ENCODE results near the gene HPN.
"Not testable (repeated sequence)": the region's sequence is repeated elsewhere in the genome, so short reads cannot be mapped to it uniquely, and the experiment has no call there.

HPN gene

DNA sequence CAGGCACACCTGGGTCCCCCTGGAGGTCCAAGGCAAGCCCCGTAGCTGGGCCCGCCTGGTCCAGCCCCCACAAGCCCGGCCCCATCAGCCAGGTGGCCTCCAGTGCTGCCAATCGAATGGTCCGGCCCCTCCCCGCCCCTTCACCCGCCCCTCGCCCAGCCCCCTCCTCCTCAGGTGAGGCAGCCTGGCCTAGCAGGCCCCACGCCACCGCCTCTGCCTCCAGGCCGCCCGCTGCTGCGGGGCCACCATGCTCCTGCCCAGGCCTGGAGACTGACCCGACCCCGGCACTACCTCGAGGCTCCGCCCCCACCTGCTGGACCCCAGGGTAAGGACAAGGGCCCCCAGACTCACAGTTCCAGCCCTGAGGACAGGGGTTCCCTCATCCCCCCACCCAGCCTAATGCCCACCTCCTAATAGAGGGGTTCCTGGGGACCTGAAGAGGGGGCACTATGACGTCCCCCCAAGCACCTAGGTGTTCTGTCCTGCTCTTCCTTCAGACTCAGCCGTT is at the start of gene HPN:
TSS of gene HPN (plus strand) at position 174 of the 508 bp plus-strand sequence. CDS start 786 bp downstream, outside the sequence.
- DNase-seq (no peak), ATAC-seq (ENCODE audit: insufficient read depth, low read depth) (no peak)
- H3K4me1 ChIP-seq (ENCODE audit: insufficient read depth, low read length): no peaks in the 10 kb centered on the region
- H4K20me1 ChIP-seq (ENCODE audit: insufficient read depth, low read length): no peaks in the 10 kb centered on the region; the same call in 1 of the 2 replicates
- no peaks in the 10 kb centered on the region for H3K9me3 ChIP-seq (ENCODE audit: insufficient read depth, low read length, severe bottlenecking)
- no peak within 1 kb of the TSS for H3K4me2 ChIP-seq (ENCODE audit: insufficient read depth, low read length)
- TF ChIP-seq EZH2 (IDR thresholded peaks at IDR 0.05; ENCODE audit: borderline replicate concordance, low read depth, low read length, severe bottlenecking) (no peak), CTCF (IDR thresholded peaks at IDR 0.05; ENCODE audit: borderline replicate concordance, extremely low read depth, low read length, poor library complexity, severe bottlenecking) (no peak)
- no peak within 1 kb of the TSS for H3K27ac ChIP-seq (ENCODE audit: low read length)
- H3K4me3 ChIP-seq (ENCODE audit: low read depth in 1 of 2, low read length in 2 of 2): no peak within 1 kb of the TSS
- no peaks in the 10 kb centered on the region for H3K36me3 ChIP-seq (ENCODE audit: insufficient read depth, low read length)
- no peak within 1 kb of the TSS for H3K9ac ChIP-seq (ENCODE audit: low read depth, low read length)
- no peak within 1 kb of the TSS for H2AFZ ChIP-seq (ENCODE audit: low read depth, low read length)
- no peaks in the 10 kb centered on the region for H3K27me3 ChIP-seq (ENCODE audit: insufficient read depth, low read length, poor library complexity)
- H3K79me2 ChIP-seq (ENCODE audit: insufficient read depth, low read length): no peaks in the 10 kb centered on the region

- not testable (repeated sequence) for H3K9me3 ChIP-seq (ENCODE audit: insufficient read depth, low read length, severe bottlenecking); H3K27me3 ChIP-seq (ENCODE audit: insufficient read depth, low read length, poor library complexity); H3K36me3 ChIP-seq (ENCODE audit: insufficient read depth, low read length); ATAC-seq (ENCODE audit: insufficient read depth, low read depth); H3K27ac ChIP-seq (ENCODE audit: low read length); DNase-seq; H4K20me1 ChIP-seq (ENCODE audit: insufficient read depth, low read length); H3K4me2 ChIP-seq (ENCODE audit: insufficient read depth, low read length); H3K4me3 ChIP-seq (ENCODE audit: low read depth in 1 of 2, low read length in 2 of 2); H3K9ac ChIP-seq (ENCODE audit: low read depth, low read length); H2AFZ ChIP-seq (ENCODE audit: low read depth, low read length); H3K79me2 ChIP-seq (ENCODE audit: insufficient read depth, low read length)
- H3K4me1 ChIP-seq (ENCODE audit: insufficient read depth, low read length): peaks cover 19% of the 10 kb centered on the region
Measured at GRCh38 chr19:34992582-34992981, 48.9 kb upstream of the HPN start.

DNA sequence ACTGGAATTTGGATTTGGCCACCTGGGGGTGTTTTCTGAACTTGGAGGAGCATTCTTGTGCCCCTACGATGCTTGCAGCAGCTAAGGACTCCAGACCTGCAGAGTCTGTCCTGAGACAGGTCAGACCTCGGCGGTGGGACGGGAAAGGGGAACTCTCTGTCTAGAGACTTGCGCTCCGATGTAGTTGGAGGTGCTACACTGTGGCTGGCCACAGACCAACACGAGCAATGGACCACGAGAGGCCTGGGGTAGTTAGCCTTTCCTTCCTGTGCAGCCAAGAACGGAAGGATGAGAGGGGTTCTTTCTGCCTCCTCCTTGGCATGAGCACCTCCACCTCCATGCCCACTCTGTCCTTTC is 47.3 kb upstream of the HPN start:
- Histone ChIP-seq H3K27me3 (ENCODE audit: insufficient read depth, low read length, poor library complexity) (no peaks in the 10 kb centered on the region), H2AFZ (ENCODE audit: low read depth, low read length) (no peak overlapping the region), H3K79me2 (ENCODE audit: insufficient read depth, low read length) (no peaks in the 10 kb centered on the region), H3K27ac (ENCODE audit: low read length) (no peak overlapping the region), H4K20me1 (ENCODE audit: insufficient read depth, low read length) (no peaks in the 10 kb centered on the region), H3K9me3 (ENCODE audit: insufficient read depth, low read length, severe bottlenecking) (no peaks in the 10 kb centered on the region), H3K9ac (ENCODE audit: low read depth, low read length) (no peak overlapping the region), H3K4me1 (ENCODE audit: insufficient read depth, low read length) (peaks cover 36% of the 10 kb centered on the region), H3K36me3 (ENCODE audit: insufficient read depth, low read length) (no peaks in the 10 kb centered on the region), H3K4me3 (ENCODE audit: low read depth in 1 of 2, low read length in 2 of 2) (no peak overlapping the region), H3K4me2 (ENCODE audit: insufficient read depth, low read length) (no peak overlapping the region)
- no peak for DNase-seq
- no peak for ATAC-seq (ENCODE audit: insufficient read depth, low read depth)
- TF ChIP-seq CTCF (IDR thresholded peaks at IDR 0.05; ENCODE audit: borderline replicate concordance, extremely low read depth, low read length, poor library complexity, severe bottlenecking) (no peak), EZH2 (IDR thresholded peaks at IDR 0.05; ENCODE audit: borderline replicate concordance, low read depth, low read length, severe bottlenecking) (no peak)

DNA sequence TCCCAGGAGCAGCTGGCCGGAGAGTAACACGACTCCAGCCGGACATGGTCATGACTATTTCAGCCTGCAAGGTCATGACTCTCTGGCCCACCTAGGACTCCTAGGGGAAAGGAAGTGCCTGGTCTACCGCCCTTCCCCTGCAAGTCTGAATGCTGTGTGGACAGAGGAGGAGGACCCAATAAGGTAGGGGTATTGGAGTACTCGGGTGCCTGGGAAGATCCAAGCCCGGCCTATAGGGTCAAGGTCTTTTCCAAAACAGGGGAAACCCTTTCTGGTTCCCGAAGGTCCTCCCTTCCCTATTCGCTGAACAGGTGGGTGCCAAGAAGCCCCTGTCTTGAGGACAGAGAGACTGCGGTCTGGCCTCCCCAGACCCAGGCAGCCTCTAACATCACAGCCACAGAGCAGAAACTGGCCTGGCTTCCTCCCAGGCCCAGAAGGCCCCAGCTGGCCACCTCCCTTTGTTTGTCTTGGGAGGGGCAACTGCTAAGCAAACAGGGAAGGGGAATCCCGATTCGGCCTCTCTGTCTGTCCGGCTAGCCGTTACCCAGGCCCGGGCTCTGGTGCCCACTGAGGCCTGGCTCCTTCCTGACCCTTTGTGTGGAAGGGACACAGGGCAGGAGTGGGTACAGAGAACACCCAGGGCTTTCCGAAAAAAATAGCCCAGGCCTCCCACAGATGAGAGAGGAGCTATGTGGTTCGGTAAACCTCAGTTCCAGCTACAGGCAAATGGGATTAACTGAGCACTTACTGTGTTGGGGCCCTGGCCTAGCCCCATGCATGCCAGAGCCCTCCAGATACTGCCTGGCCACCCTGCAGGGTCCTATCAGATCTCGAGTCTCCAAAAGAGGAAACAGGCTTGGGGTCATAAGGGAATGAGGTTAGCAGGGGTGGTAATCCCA is 46.6 kb upstream of the HPN start:
- Histone ChIP-seq H3K27me3 (ENCODE audit: insufficient read depth, low read length, poor library complexity) (no peaks in the 10 kb centered on the region), H3K27ac (ENCODE audit: low read length) (no peak overlapping the region), H3K36me3 (ENCODE audit: insufficient read depth, low read length) (no peaks in the 10 kb centered on the region), H3K79me2 (ENCODE audit: insufficient read depth, low read length) (peaks cover 6% of the 10 kb centered on the region), H3K4me2 (ENCODE audit: insufficient read depth, low read length) (no peak overlapping the region), H4K20me1 (ENCODE audit: insufficient read depth, low read length) (no peaks in the 10 kb centered on the region), H2AFZ (ENCODE audit: low read depth, low read length) (no peak overlapping the region), H3K4me3 (ENCODE audit: low read depth in 1 of 2, low read length in 2 of 2) (no peak overlapping the region), H3K9ac (ENCODE audit: low read depth, low read length) (no peak overlapping the region), H3K9me3 (ENCODE audit: insufficient read depth, low read length, severe bottlenecking) (no peaks in the 10 kb centered on the region), H3K4me1 (ENCODE audit: insufficient read depth, low read length) (peaks cover 43% of the 10 kb centered on the region)
- DNase-seq (no peak), ATAC-seq (ENCODE audit: insufficient read depth, low read depth) (no peak)
- TF ChIP-seq EZH2 (IDR thresholded peaks at IDR 0.05; ENCODE audit: borderline replicate concordance, low read depth, low read length, severe bottlenecking): no peak
- no peak for TF ChIP-seq CTCF (IDR thresholded peaks at IDR 0.05; ENCODE audit: borderline replicate concordance, extremely low read depth, low read length, poor library complexity, severe bottlenecking)

All from DND-41 (cell line).